Body of pancreas (tissue), 4 donors: ENCODE results near the gene TMEM184B. TPM values are rescaled to one million over a fixed set of nuclear protein-coding genes. Genes with fewer than 3 reads are reported as not detected.

Source experiments
- ATAC-seq: fragments of 150-250 bp; one replicate; pipeline ENCODE4 v1.9.1; 2016
- DNase-seq, 4 donors: peaks; one replicate each; pipeline ENCODE4 v3.0.0-alpha.2; 2019
- H3K27ac ChIP-seq, 4 donors: fragments of 200-600 bp; sonication (generic); 1 replicate in 3 of 4; 2 replicates in 1 of 4; pipeline versions ENCODE4 v1.5.1 to v1.6.1; 2016 to 2019; ENCODE audit warnings: mild to moderate bottlenecking in 1 of 4, mixed read lengths in 1 of 4, moderate library complexity in 1 of 4
- H3K27me3 ChIP-seq, 2 donors: fragments of 200-600 bp; sonication (generic); one replicate each; pipeline ENCODE4 v1.6.0; 2016; ENCODE audit warnings: mild to moderate bottlenecking in 1 of 2
- H3K36me3 ChIP-seq, 2 donors: fragments of 200-600 bp; sonication (generic); replicated peaks in 1 of 2; 2 replicates each; pipeline ENCODE4 v1.5.1; 2016; ENCODE audit warnings: low read depth in 2 of 2; ENCODE audit not compliant: insufficient read depth in 1 of 2
- H3K4me1 ChIP-seq: fragments of 200-600 bp; sonication (generic); one replicate; pipeline ENCODE4 v1.6.0; 2016
- H3K4me3 ChIP-seq, 2 donors: fragments of 200-600 bp; sonication (generic); 1 replicate in 1 of 2; 2 replicates in 1 of 2; pipeline ENCODE4 v1.5.1; 2016 to 2019
- H3K9me3 ChIP-seq, 3 donors: fragments of 200-600 bp; sonication (generic); 1 replicate in 2 of 3; 2 replicates in 1 of 3; pipeline ENCODE4 v1.5.1; 2016
- POLR2A ChIP-seq, 3 donors: fragments of 450-650 bp; IDR thresholded peaks; one replicate each; pipeline ENCODE4 v1.6.1; 2016; ENCODE audit warnings: antibody characterized with exemption in 3 of 3, mild to moderate bottlenecking in 2 of 3
- WGBS, 2 donors: methylation state at CpG; one replicate each; pipeline ENCODE4 v1.1.5; 2017; 5-methylcytosine and 5-hydroxymethylcytosine counted together
- intact Hi-C: fragments of 100-400 bp; cut with DNase I; formaldehyde crosslinking; loops from one replicate; pipeline ENCODE4 v1.15.1; 2023
- total RNA-seq, 2 donors: library from RNA; depleted of rRNA; stranded (reverse); fragments of >200 nt; gene quantifications; one replicate each; pipeline ENCODE4 v1.1.0, GENCODE V29; 2016
- TF ChIP-seq, protein P1 (sequence below), 7 experiments: fragments of 450-650 bp in 4 of 7; fragments of 200-600 bp in 3 of 7; sonication (generic) in 3 of 7; IDR thresholded peaks; one replicate each; pipeline ENCODE4 v1.5.1; 2016 to 2019; ENCODE audit warnings: antibody characterized with exemption in 7 of 7

Gene TMEM184B
- total RNA-seq, 2 donors from 2014 or later, result 28.7 to 31.4 TPM

DNA sequence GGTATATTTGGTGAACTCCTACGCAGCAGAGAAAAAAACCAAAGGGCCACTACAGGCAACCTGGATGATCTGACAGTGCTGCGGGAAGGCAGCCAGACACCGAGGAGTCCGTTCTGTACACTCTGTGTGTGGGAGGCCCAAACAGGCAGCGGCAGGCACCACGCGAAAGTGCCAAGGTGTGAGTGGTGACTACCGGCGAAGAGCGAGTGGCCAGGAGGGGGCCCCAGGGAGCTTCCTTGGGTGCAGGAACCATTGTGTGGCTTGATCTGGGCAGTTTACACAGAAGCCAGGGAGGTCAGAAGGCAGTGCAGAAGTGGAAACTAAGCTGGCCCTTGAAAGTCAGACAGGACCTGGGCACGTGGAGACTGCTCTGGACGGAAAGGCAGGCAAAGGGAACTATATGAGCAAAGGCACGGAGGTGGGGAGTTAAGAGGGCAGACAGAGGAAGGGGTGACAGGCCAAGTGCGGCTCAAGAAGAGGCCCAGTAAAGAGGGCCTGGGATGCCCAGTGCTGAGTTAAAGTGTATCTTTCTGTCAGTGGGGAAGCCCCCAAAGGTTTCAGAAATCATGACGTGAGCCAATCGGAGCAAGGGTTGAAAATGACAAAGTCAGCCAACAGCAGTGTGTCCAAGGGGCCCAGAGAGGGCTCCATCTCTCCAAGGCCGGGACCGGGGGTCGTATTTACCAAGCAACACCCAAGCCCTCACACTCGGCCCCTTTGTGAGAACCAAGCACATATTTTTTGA is 10.6 kb downstream of the TMEM184B start:
- H3K9me3 ChIP-seq, result no peaks in the 10 kb centered on the region
- H3K27me3 ChIP-seq, result no peaks in the 10 kb centered on the region
- H3K4me3 ChIP-seq, result no peak overlapping the region
- no peak for TF ChIP-seq POLR2A (IDR thresholded peaks at IDR 0.05)
- TF ChIP-seq, protein P1, sequence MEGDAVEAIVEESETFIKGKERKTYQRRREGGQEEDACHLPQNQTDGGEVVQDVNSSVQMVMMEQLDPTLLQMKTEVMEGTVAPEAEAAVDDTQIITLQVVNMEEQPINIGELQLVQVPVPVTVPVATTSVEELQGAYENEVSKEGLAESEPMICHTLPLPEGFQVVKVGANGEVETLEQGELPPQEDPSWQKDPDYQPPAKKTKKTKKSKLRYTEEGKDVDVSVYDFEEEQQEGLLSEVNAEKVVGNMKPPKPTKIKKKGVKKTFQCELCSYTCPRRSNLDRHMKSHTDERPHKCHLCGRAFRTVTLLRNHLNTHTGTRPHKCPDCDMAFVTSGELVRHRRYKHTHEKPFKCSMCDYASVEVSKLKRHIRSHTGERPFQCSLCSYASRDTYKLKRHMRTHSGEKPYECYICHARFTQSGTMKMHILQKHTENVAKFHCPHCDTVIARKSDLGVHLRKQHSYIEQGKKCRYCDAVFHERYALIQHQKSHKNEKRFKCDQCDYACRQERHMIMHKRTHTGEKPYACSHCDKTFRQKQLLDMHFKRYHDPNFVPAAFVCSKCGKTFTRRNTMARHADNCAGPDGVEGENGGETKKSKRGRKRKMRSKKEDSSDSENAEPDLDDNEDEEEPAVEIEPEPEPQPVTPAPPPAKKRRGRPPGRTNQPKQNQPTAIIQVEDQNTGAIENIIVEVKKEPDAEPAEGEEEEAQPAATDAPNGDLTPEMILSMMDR (IDR thresholded peaks at IDR 0.05), result peak; percentile 47 to 65 (median 56)
- intact Hi-C loops, result no loop called here
- 46 to 50% methylated on average over 20 of the region's 20 CpGs for WGBS, 2 donors
- peaks cover 46% of the 10 kb centered on the region for H3K4me1 ChIP-seq
- H3K27ac ChIP-seq, result peak overlapping the region in 2 of 4 donors; percentile 16 to 61
- H3K36me3 ChIP-seq, result no peaks in the 10 kb centered on the region
- DNase-seq (peak; percentile 67 to 79 (median 69)), ATAC-seq (peak; percentile 59)

- intact Hi-C loops, result no loop called here
- H3K36me3 ChIP-seq, result no peaks in the 10 kb centered on the region
- DNase-seq (no peak), ATAC-seq (no peak)
- no peaks in the 10 kb centered on the region for H3K27me3 ChIP-seq
- H3K9me3 ChIP-seq, result no peaks in the 10 kb centered on the region
- H3K4me3 ChIP-seq, result no peak overlapping the region
- peak overlapping the region in 3 of 4 donors; percentile 16 to 61 (median 37) for H3K27ac ChIP-seq
- TF ChIP-seq, protein P1 (IDR thresholded peaks at IDR 0.05), result no peak
- no peak for TF ChIP-seq POLR2A (IDR thresholded peaks at IDR 0.05)
- H3K4me1 ChIP-seq, result peaks cover 40% of the 10 kb centered on the region
- 66 to 71% methylated on average over 15 of the region's 15 CpGs for WGBS, 2 donors
These were observed 11.8 kb downstream of the TMEM184B start for GRCh38 chr22:38260761-38261681.

DNA sequence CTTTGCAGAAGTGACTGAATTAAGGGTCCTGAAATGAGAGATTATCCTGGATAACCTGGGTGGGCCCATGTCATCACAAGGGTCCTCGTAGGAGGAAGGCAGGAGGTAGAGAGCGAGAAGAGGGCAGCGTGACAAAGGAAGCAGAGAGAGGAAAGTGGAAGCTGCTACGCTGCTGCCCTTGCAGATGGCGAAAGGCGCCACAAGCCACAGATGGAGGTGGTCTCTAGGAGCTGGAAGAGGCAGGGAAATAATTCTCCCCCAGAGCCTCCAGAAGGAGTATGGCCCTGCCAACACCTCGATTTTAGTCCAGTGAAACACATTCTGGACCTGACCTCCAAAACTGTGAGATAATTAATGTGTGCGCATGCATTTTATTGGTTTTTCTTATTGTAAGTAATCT is 13.4 kb downstream of the TMEM184B start:
- H3K36me3 ChIP-seq, result no peaks in the 10 kb centered on the region

DNA sequence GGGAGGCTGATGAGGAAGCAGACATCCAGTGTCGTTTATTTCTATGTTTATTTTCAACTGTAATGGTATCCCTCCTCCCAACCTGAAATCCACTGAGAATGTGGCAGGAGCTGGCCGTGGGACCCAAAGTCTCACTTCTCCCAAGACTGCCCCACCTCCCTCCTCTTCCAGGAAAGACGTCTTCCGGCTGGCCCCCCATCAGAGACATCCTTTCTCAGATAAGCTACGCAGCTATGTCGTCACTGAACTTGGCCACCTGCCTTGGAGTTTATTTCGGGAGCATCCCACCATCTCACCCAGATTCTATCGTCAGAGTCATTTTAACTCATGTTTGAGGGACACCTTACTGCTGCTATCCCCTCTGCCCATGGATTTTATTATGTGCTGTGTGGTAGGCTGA is 13.9 kb downstream of the TMEM184B start:
- WGBS, 2 donors, result 67 to 75% methylated on average over 8 of the region's 8 CpGs
- Histone ChIP-seq H3K4me3 (no peak overlapping the region), H3K27ac (peak overlapping the region in 1 of 4 donors; percentile 69), H3K9me3 (no peaks in the 10 kb centered on the region), H3K4me1 (peaks cover 36% of the 10 kb centered on the region), H3K27me3 (no peaks in the 10 kb centered on the region), H3K36me3 (no peaks in the 10 kb centered on the region)
- ATAC-seq (no peak), DNase-seq (peak in 1 of 4 donors; percentile 31)
- intact Hi-C loops, result no loop called here
- TF ChIP-seq POLR2A (IDR thresholded peaks at IDR 0.05), result no peak
- TF ChIP-seq, protein P1 (IDR thresholded peaks at IDR 0.05), result no peak

More for the DNA sequence above, 13.4 kb downstream of the TMEM184B start:
- TF ChIP-seq POLR2A (IDR thresholded peaks at IDR 0.05), result no peak
- TF ChIP-seq, protein P1 (IDR thresholded peaks at IDR 0.05), result no peak
- H3K27me3 ChIP-seq, result no peaks in the 10 kb centered on the region
- peak overlapping the region in 1 of 4 donors; percentile 19 for H3K27ac ChIP-seq
- H3K4me3 ChIP-seq, result no peak overlapping the region
- intact Hi-C loops, result no loop called here
- WGBS, 2 donors, result 72 to 89% methylated on average over 8 of the region's 8 CpGs
- no peaks in the 10 kb centered on the region for H3K9me3 ChIP-seq
- ATAC-seq (no peak), DNase-seq (no peak)
- peaks cover 36% of the 10 kb centered on the region for H3K4me1 ChIP-seq
